K562 (cell line): ENCODE results near the gene CNTN4. TPM values are rescaled to one million over a fixed set of nuclear protein-coding genes. Genes with fewer than 3 reads are reported as not detected.

Experiments
- ATAC-seq: fragments of 200-7000 bp; cut with Tn5 transposase; 3 replicates; pipeline ENCODE4 v1.9.1; 2020; ENCODE audit warnings: moderate library complexity
- BruUV-seq: library from RNA; stranded (reverse); fragments of 400-500 nt; replicated peaks from 2 replicates; lab custom pipeline; 2021; lab: Mats Ljungman, UMichigan
- CTCF ChIA-PET: fragments of 300-600 bp; formaldehyde crosslinking; extraction: SDS; loops from one replicate; lab custom pipeline; 2021; ENCODE audit warnings: low intra/inter-chr PET ratio; lab: Yijun Ruan, JAX
- POLR2A ChIA-PET: fragments of 300-600, 350-650 bp; sonication (Branson Sonifier 250); formaldehyde crosslinking; extraction: SDS; loops from one replicate; lab custom pipeline; 2021; ENCODE audit warnings: antibody characterized with exemption, inconsistent platforms; lab: Yijun Ruan, JAX
- DNase-seq, 4 experiments: peaks; one replicate each; pipeline versions ENCODE4 v3.0.0 to v3.0.0-alpha.2; 2011 to 2018; ENCODE audit warnings: low spot score in 3 of 4, mixed read lengths in 3 of 4; ENCODE audit errors: extremely low read depth in 1 of 4
- FAIRE-seq: peaks from 2 replicates; lab custom pipeline; 2011; peaks lifted over from hg19 to GRCh38; lab: Jason Lieb, UNC
- H2AFZ ChIP-seq: 2 replicates; pipeline ENCODE4 v1.6.0; 2011; ENCODE audit warnings: low read depth, low read length, control low read depth, inconsistent platforms
- H3K27ac ChIP-seq: fragments of 200-600 bp; 3 replicates; pipeline ENCODE4 v1.8.0; 2011; ENCODE audit warnings: low read depth, mild to moderate bottlenecking, control low read depth, inconsistent platforms, low read length, moderate library complexity, mixed read lengths; ENCODE audit errors: extremely low read depth
- H3K27me3 ChIP-seq, 2 experiments: fragments of 300-600 bp in 1 of 2; 2 replicates in 1 of 2; 3 replicates in 1 of 2; pipeline versions ENCODE4 v1.6.0 to v1.8.0; 2011; ENCODE audit warnings: inconsistent platforms in 2 of 2, low read length in 2 of 2, mild to moderate bottlenecking in 1 of 2, mixed read lengths in 1 of 2, moderate library complexity in 1 of 2; ENCODE audit not compliant: control insufficient read depth in 2 of 2, insufficient read depth in 2 of 2
- H3K36me3 ChIP-seq: fragments of 300-600 bp; 3 replicates; pipeline ENCODE4 v1.8.0; 2011; ENCODE audit warnings: mild to moderate bottlenecking, low read length, inconsistent platforms; ENCODE audit not compliant: control insufficient read depth, insufficient read depth
- H3K4me1 ChIP-seq, 2 experiments: fragments of 200-600 bp in 1 of 2; replicated peaks in 1 of 2; 2 replicates in 1 of 2; 3 replicates in 1 of 2; pipeline versions ENCODE4 v1.5.1 to v1.8.0; 2011; ENCODE audit warnings: inconsistent platforms in 2 of 2, low read length in 2 of 2, mild to moderate bottlenecking in 1 of 2, mixed read lengths in 1 of 2, moderate library complexity in 1 of 2; ENCODE audit not compliant: control insufficient read depth in 2 of 2, insufficient read depth in 2 of 2
- H3K4me2 ChIP-seq: 2 replicates; pipeline ENCODE4 v1.6.1; 2011; ENCODE audit warnings: low read length, control low read depth, inconsistent platforms, mixed read lengths; ENCODE audit not compliant: insufficient read depth
- H3K4me3 ChIP-seq: fragments of 200-600 bp; sonication (generic), shearing (Covaris generic); 2 replicates; pipeline ENCODE4 v1.5.1; 2016; ENCODE audit warnings: control low read depth, inconsistent platforms
- H3K79me2 ChIP-seq: fragments of 200-600 bp; 3 replicates; pipeline ENCODE4 v1.8.0; 2011; ENCODE audit warnings: low read length, inconsistent platforms; ENCODE audit not compliant: control insufficient read depth, insufficient read depth
- H3K9ac ChIP-seq, 2 experiments: 2 replicates each; pipeline versions ENCODE4 v1.6.0 to v1.6.1; 2011; ENCODE audit warnings: low read depth in 2 of 2, low read length in 2 of 2, control low read depth in 1 of 2, inconsistent platforms in 1 of 2, mild to moderate bottlenecking in 1 of 2, mixed read lengths in 1 of 2; ENCODE audit not compliant: insufficient read depth in 1 of 2
- H3K9me1 ChIP-seq: one replicate; pipeline ENCODE4 v1.6.0; 2011; ENCODE audit warnings: inconsistent platforms, mild to moderate bottlenecking, low read length, moderate library complexity; ENCODE audit not compliant: control insufficient read depth, insufficient read depth
- H3K9me3 ChIP-seq: replicated peaks from 2 replicates; pipeline ENCODE4 v1.5.1; 2011; ENCODE audit warnings: low read depth, low read length, inconsistent platforms; ENCODE audit not compliant: control insufficient read depth, insufficient read depth
- H4K20me1 ChIP-seq: replicated peaks from 2 replicates; pipeline ENCODE4 v1.6.1; 2011; ENCODE audit warnings: low read length, inconsistent platforms, mixed read lengths; ENCODE audit not compliant: control insufficient read depth, insufficient read depth
- MCM5 ChIP-seq: fragments of 450-650 bp; IDR thresholded peaks from 2 replicates; pipeline ENCODE4 v1.6.1; 2016; ENCODE audit warnings: low read depth
- PTTG1 ChIP-seq: fragments of 450-650 bp; IDR thresholded peaks from 2 replicates; pipeline ENCODE4 v1.6.1; 2016; ENCODE audit warnings: low read depth, mild to moderate bottlenecking, missing genetic modification characterization, missing compliant biosample characterization
- RHOXF2B ChIP-seq: fragments of 250-450 bp; sonication (Bioruptor Pico); conservative IDR thresholded peaks from 2 replicates; pipeline ENCODE4 v1.5.1; 2021
- SAP30 ChIP-seq: fragments of 200-600 bp; sonication (generic); IDR thresholded peaks from 2 replicates; pipeline ENCODE4 v1.6.1; 2012; ENCODE audit warnings: borderline replicate concordance, low read depth, mild to moderate bottlenecking, moderate library complexity, low read length, control low read depth, inconsistent platforms; ENCODE audit not compliant: insufficient read depth, poor library complexity, severe bottlenecking
- TEAD4 ChIP-seq, 2 experiments: sonication (generic) in 1 of 2; formaldehyde crosslinking in 1 of 2; IDR thresholded peaks; 2 replicates each; pipeline versions ENCODE4 v1.6.1 to v1.8.0; 2012 to 2022; ENCODE audit warnings: borderline replicate concordance in 1 of 2, inconsistent platforms in 1 of 2, low read length in 1 of 2, mild to moderate bottlenecking in 1 of 2, missing genetic modification reagents in 1 of 2
- TGIF2 ChIP-seq: sonication (generic); formaldehyde crosslinking; IDR thresholded peaks from 2 replicates; pipeline ENCODE4 v1.8.1; 2022; ENCODE audit warnings: mild to moderate bottlenecking, missing genetic modification reagents, moderate library complexity
- XRCC4 ChIP-seq: IDR thresholded peaks from one replicate; pipeline ENCODE4 v1.6.1; 2011; ENCODE audit not compliant: insufficient read depth, insufficient read length; ENCODE audit errors: extremely low read depth
- ZNF239 ChIP-seq: fragments of 250-450 bp; sonication (Bioruptor Pico); IDR thresholded peaks from 2 replicates; pipeline ENCODE4 v1.4.0; 2020; ENCODE audit warnings: mild to moderate bottlenecking
- WGBS: fragments of 100-300 bp; shearing (Covaris generic); methylation state at CpG from one replicate; pipeline ENCODE4 v1.1.6; 2016; ENCODE audit warnings: low coverage, mixed read lengths; ENCODE audit not compliant: insufficient coverage; ENCODE audit errors: missing lambda C conversion rate; 5-methylcytosine and 5-hydroxymethylcytosine counted together
- in situ Hi-C: fragments of 300-500 bp; cut with MboI; formaldehyde crosslinking; loops from 4 replicates; pipeline ENCODE4 v1.15.0; 2018; ENCODE audit warnings: inconsistent platforms, mixed read lengths
- intact Hi-C: fragments of 100-400 bp; cut with micrococcal nuclease; formaldehyde crosslinking; loops from 2 replicates; pipeline ENCODE4 v1.14.2; 2022
- polyA plus RNA-seq, 8 experiments: library from polyadenylated mRNA; depleted of rRNA in 4 of 8; stranded (reverse) in 5 of 8; unstranded in 3 of 8; fragments of >200 nt; fragmentation: Nextera tagmentation in 2 of 8; fragmentation: Illumina TruSeq in 1 of 8; extraction: Ambion mirVana in 2 of 8; extraction: Trizol in 1 of 8; gene quantifications; 2 replicates each; pipeline versions ENCODE4 v1.2.1 to v1.2.3, GENCODE V29; 2011 to 2014; ENCODE audit warnings: inconsistent platforms in 1 of 8, missing spikeins in 1 of 8
- total RNA-seq, 7 experiments: library from RNA; depleted of rRNA in 6 of 7; stranded (reverse); fragments of >200 nt in 6 of 7; fragmentation: Illumina TruSeq in 2 of 7; extraction: Trizol in 2 of 7; gene quantifications; 2 replicates each; pipeline versions ENCODE4 v1.2.1 to v1.2.3, GENCODE V29; 2011 to 2021; ENCODE audit warnings: low replicate concordance in 1 of 7

The CNTN4 gene
- total and polyA plus RNA-seq, 9 of the 15 experiments (the other 6 are each of a cell fraction or from before 2014, with no cell fraction given), result not detected

GRCh38 chr3:2701471-2701870 is 602.8 kb downstream of the CNTN4 start:
- H3K27me3 ChIP-seq, result no peaks in the 10 kb centered on the region
- FAIRE-seq (no peak), DNase-seq (no peak), ATAC-seq (no peak)
- H3K27ac ChIP-seq, result no peak overlapping the region
- intact Hi-C loops (no loop called here), in situ Hi-C loops (no loop called here)
- BruUV-seq, result no TSS peak
- ChIA-PET CTCF (no interaction called here), POLR2A (no interaction called here)
- TF ChIP-seq XRCC4 (no peak), RHOXF2B (CRISPR knock-in tag) (no peak), PTTG1 (tag) (no peak), TEAD4 (IDR thresholded peaks at IDR 0.05; ENCODE audit: low read length) (no peak), TEAD4 (CRISPR knock-in tag; IDR thresholded peaks at IDR 0.05; ENCODE audit: borderline replicate concordance) (no peak), MCM5 (no peak), TGIF2 (CRISPR knock-in tag) (no peak), ZNF239 (CRISPR knock-in tag) (no peak), SAP30 (no peak)
- no peak overlapping the region for H2AFZ ChIP-seq
- no peaks in the 10 kb centered on the region for H3K4me1 ChIP-seq
- H3K4me2 ChIP-seq, result no peak overlapping the region
- H3K36me3 ChIP-seq, result no peaks in the 10 kb centered on the region
- no peaks in the 10 kb centered on the region for H3K9me1 ChIP-seq
- H3K79me2 ChIP-seq, result no peaks in the 10 kb centered on the region
- WGBS, result 0% methylated on average over 3 of the region's 3 CpGs
- H3K9ac ChIP-seq, result no peak overlapping the region
- no peak overlapping the region for H3K4me3 ChIP-seq
- H3K9me3 ChIP-seq, result peaks cover 3% of the 10 kb centered on the region; the same call in 1 of the 2 replicates
- no peaks in the 10 kb centered on the region for H4K20me1 ChIP-seq
